DMS153 treated with DMSO at 0.1 percent for 48 hours (cell line): Measurements from ENCODE around the gene RUNX2.
"Not testable (repeated sequence)": the region's sequence is repeated elsewhere in the genome, so short reads cannot be mapped to it uniquely, and the experiment has no call there.

ENCODE experiments used
- DNase-seq: peaks from one replicate; lab custom pipeline; 2025; ENCODE audit not compliant: unreplicated experiment; lab: John Stamatoyannopoulos, UW

The RUNX2 gene

DNA sequence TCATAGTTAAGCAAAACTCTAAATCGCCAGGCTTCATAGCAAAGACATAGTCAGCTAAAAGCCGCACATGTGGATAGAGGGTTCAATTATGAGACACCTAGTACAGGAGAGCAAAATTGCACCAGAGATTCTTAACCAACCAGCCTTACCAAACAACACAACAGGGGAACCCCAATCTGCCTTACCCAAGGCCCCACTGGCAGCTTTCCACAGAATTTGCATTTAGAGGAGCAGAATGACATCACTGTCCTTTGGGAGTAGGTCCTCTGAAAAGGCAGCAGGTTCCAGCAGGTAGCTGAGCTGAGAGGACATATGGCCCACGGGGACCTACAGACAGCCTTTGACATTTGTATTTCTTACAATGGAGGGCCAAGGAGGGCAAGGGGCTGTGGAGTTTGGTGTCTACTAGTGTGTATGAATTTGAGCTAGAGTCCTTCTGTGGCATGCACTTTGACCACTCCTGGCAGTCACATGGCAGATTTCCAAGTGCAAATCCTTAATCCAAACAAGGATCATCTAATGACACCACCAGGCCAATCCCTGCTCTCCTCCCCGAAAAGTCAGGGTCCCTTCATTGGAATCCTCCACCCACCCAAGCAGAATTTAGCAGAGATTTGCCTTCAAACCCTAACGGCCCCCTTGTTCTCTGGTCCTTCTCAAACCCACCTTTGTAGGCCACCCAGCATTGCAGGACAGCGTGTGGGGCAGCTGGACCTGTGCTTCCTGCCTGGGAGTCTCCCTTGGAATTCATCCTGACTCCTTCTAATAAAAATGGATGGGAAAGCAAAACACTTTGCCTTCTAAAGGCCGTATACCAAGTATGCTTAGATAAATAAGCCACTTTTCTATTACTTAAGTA, 220.8 kb downstream of the RUNX2 start:
- no peak for DNase-seq

DNA sequence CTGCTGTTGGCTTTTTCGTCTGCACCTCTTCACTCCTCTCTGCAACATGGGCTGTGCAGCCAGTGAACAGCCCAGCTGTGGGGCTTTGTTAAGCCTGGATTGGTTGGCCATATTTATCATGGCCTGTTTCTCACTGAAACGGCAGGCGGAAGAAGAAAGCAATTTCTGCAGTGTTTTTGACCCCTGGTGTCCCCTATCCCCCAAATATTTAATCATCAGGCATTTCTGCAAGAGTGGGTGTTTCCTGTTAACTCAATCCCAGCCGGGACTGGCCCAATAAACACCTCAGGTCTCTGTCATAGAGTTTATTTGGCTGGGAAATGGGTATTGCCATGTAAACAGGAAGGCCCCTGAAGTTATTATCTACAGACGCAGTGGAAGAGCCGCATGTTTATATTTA, 224.4 kb downstream of the RUNX2 start:
- DNase-seq, result no peak

DNA sequence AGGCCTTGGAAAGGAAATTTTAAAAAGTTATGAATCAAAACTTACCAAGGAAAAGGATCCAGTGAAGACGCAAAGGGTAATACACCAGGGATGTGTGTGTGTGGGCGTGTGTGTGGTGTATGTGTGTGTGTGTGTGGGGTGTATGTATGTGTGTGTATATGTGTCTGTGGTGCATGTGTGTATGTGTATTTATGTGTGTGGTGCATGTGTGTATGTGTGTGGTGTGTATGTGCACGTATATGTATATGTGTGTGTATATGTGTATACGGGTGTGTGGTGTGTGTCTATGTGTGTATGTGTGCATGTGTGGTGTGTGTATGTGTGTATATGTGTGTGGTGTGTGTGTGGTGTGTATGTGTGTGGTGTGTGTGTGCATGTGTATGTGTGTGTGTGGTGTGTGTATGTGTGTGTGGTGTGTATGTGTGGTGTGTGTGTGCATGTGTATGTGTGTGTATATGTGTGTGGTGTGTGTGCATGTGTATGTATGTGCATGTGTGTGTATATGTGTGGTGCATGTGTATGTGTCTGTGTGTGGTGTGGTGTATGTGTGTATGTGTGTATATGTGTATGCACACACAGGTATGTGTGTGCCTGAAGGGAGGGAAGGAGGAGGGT, 225.7 kb downstream of the RUNX2 start:
- no peak for DNase-seq

DNA sequence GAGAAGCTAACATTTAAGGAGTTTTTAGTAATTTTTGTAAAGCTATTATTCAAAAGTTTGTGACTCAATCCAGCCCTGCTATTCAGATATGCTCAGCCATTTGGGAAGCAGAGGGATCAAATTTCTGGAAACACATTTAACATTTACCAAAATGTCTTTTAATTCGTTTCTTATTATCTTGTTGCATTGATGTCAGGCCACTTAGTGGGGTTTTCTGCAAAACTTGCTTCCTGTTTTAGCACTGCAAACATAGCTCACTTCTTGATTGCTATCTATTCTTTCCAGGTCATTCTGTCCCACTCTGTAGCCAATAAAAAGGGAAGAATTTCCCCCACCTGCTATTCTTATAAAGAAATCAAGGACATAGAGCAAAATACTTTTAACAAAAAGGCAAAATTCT, 226.5 kb downstream of the RUNX2 start:
- DNase-seq, result no peak

DNA sequence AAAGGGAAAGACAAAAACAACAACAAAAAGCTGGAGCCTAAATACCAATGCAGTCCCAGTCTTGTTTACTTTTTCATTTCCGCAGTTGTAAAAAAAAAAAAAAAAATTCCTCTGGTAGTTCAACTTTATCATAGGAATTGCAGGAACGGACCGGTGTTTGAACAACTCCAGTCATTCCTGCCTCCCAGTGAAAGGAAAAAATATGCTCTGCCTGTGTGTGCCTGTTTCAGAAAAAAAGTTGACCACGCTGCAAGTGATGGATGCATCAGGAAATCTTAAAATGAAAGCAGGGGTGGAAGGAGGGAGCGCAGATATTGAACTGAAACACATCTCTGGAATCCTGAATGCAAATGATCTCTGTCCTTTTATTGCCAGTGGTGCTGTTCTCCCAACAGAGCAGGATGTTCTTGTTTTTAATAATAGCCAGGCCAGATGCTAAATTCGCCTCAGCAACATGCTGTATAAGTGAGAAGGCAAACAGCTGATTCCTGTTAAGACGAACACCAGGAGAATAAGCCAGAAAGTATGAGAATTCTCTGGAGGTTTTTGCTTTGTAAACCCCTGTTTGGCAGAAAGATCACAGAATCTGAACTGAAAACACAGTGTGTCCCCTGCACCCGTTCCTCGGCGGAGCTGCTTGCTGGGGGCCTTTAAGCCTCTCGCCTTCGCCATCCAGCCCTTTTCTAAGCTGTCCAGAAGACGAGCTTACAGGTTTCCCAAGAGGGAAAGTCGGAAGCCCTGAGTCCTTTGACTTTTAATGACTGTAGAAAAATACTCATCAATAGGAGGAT, 228.0 kb downstream of the RUNX2 start:
- DNase-seq, result no peak

- no peak for DNase-seq
Measured at GRCh38 chr6:45556828-45557227, 228.7 kb downstream of the RUNX2 start.

GRCh38 chr6:45557454-45557853, 229.3 kb downstream of the RUNX2 start:
- DNase-seq, result no peak

DNA sequence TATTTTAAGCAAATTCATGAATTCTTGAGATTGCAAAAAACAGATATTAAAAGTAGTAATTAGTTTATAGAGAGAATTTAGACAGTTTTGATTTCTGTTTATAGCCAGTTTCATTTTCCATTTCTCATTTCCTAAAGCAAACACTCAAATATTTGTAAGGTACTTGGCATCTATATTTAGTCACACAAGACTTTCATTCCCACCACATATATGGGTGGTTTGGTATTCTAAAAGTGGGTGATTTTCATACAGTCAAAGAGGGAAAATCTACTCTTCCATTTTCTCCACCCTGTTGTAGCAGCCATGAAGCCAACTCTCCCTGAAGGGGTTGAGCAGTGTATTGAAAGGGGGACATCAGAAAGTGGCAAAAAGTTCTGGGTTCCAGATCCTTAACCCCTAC, 230.7 kb downstream of the RUNX2 start:
- no peak for DNase-seq

DNA sequence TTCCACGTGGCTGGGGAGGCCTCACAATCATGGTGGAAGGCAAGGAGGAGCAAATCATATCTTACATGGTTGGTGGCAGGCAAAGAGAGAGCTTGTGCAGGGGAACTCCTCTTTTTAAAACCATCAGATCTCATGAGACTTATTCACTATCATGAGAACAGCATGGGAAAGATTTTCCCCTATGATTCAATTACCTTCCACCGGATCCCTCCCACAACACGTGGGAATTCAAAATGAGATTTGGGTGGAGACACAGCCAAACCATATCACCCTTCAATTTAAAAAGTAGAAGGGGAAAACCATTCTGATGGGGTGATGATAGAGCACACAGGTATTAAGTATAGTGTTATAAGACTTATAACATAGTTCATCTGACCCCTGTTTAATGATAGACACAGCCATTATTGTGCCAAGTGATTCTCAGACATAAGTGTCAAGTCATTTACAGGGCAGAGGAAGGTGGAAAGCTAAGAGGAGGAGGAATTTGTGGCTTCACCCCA, 232.2 kb downstream of the RUNX2 start:
- not testable (repeated sequence) for DNase-seq

DNA sequence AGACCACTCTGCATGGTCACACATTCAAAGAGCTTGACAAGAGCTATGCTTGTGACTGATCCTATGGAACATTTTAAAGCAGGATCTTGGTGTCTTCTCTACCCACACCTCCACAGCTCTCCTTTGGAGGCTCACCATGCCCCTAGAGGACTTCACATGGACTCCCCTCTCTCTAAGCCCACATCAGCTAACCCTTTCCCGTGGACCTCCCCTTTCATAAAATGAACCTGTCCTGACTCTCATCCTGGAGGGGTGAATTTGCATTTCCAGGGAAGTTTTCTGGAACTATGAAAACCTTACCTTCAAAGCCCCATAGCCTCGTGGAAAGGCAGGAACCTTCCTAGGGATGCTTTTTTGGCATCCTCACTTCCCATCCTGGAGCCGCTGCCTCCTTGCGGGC, 234.0 kb downstream of the RUNX2 start:
- DNase-seq, result no peak

GRCh38 chr6:45563041-45563440, 234.9 kb downstream of the RUNX2 start:
- DNase-seq, result no peak

- no peak for DNase-seq
Measured at GRCh38 chr6:45563844-45564243, 235.7 kb downstream of the RUNX2 start.

DNA sequence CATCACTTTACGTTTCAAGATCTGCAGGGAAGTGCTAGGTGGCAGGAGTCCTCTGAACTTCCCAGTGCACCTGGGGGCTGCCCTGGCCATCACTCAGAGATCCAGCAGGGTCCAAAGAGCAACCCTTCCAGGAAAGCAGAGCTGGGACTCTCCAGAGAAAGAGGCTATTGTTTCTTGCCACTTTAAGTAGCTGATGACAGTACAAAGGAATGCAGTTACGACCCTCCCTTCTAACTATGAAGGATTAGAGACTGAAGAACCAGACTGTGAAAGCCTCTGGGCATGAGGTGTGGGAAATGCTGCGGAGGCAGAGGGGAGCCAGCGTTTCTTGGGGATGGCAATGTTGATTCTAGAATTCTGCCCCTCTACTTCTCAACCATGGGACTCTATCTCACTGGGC, 238.8 kb downstream of the RUNX2 start:
- no peak for DNase-seq

DNA sequence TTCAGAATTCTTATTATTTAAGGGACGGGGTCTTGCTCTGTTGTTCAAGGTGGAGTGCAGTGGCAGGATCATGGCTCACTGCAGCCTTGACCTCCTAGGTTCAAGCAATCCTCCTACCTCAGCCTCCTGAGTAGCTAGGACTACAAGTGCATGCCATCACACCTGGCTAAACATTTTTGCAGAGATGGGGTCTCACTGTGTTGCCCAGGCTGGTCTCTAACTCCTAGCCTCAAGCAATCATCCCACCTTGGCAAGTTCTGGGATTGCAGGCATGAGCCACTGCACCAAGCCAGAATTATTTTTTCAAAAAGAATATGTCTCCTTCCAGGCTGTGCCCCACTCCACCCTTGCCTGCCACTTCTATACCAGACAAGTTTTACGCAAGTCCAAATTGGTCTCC, 239.7 kb downstream of the RUNX2 start:
- no peak for DNase-seq

DNA sequence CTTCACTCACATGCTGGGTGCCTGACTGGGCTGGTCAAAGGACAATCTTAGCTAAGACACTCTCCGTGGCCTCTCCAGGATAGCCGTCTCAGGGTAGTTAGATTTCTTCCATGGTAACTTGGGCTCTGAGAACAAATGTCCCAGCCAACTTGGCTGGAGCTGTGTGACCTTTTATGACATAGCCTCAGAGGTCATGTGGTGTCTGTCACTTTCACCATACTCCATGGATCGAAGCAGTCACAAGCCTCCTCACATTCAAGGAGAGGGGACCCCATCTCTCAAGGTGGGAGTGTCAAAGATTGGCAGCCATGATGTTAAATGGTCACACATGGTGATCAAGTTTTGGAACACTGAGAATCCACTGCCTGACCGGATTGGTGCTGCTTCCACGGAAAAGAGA, 240.5 kb downstream of the RUNX2 start:
- DNase-seq, result no peak

GRCh38 chr6:45569210-45569945, 241.2 kb downstream of the RUNX2 start:
- DNase-seq, result no peak

- no peak for DNase-seq
Measured at GRCh38 chr6:45571159-45571558, 243.0 kb downstream of the RUNX2 start.

GRCh38 chr6:45572833-45573232, 244.7 kb downstream of the RUNX2 start:
- no peak for DNase-seq

GRCh38 chr6:45574014-45574461, 245.9 kb downstream of the RUNX2 start:
- no peak for DNase-seq

- no peak for DNase-seq
Measured at GRCh38 chr6:45574885-45575284, 246.8 kb downstream of the RUNX2 start.
